ENCODE data around the gene CYP19A1.

Gene CYP19A1

GRCh38 chr15:51183076-51183475, 155.3 kb downstream of the CYP19A1 start:
- no peak overlapping the region for H3K4me3 ChIP-seq (ENCODE audit: low read length in 2 of 2)
- no peaks in the 10 kb centered on the region for H3K9me3 ChIP-seq (ENCODE audit: control insufficient read depth in 2 of 2, low read length in 2 of 2)
- no peaks in the 10 kb centered on the region for H3K36me3 ChIP-seq (ENCODE audit: control insufficient read depth in 2 of 2, insufficient read depth in 2 of 2, low read length in 2 of 2)
- no peak overlapping the region for H3K9ac ChIP-seq (ENCODE audit: low read length in 2 of 2)
- peaks cover 3% of the 10 kb centered on the region for H3K4me1 ChIP-seq (ENCODE audit: control insufficient read depth, insufficient read depth, low read length)
- no peak overlapping the region for H3K27ac ChIP-seq (ENCODE audit: low read length)
- no peaks in the 10 kb centered on the region for H3K27me3 ChIP-seq (ENCODE audit: control insufficient read depth in 1 of 2, insufficient read depth in 2 of 2, low read length in 2 of 2)

- Histone ChIP-seq H3K9me3 (ENCODE audit: control insufficient read depth in 2 of 2, low read length in 2 of 2) (no peaks in the 10 kb centered on the region), H3K36me3 (ENCODE audit: control insufficient read depth in 2 of 2, insufficient read depth in 2 of 2, low read length in 2 of 2) (no peaks in the 10 kb centered on the region), H3K27me3 (ENCODE audit: control insufficient read depth in 1 of 2, insufficient read depth in 2 of 2, low read length in 2 of 2) (no peaks in the 10 kb centered on the region), H3K4me3 (ENCODE audit: low read length in 2 of 2) (no peak overlapping the region), H3K4me1 (ENCODE audit: control insufficient read depth, insufficient read depth, low read length) (peaks cover 3% of the 10 kb centered on the region), H3K9ac (ENCODE audit: low read length in 2 of 2) (no peak overlapping the region), H3K27ac (ENCODE audit: low read length) (no peak overlapping the region)
These were observed 156.5 kb downstream of the CYP19A1 start for GRCh38 chr15:51181905-51182304.

- Histone ChIP-seq H3K4me3 (ENCODE audit: low read length in 2 of 2) (no peak overlapping the region), H3K4me1 (ENCODE audit: control insufficient read depth, insufficient read depth, low read length) (no peaks in the 10 kb centered on the region), H3K27me3 (ENCODE audit: control insufficient read depth in 1 of 2, insufficient read depth in 2 of 2, low read length in 2 of 2) (no peaks in the 10 kb centered on the region), H3K27ac (ENCODE audit: low read length) (no peak overlapping the region), H3K36me3 (ENCODE audit: control insufficient read depth in 2 of 2, insufficient read depth in 2 of 2, low read length in 2 of 2) (no peaks in the 10 kb centered on the region), H3K9me3 (ENCODE audit: control insufficient read depth in 2 of 2, low read length in 2 of 2) (no peaks in the 10 kb centered on the region), H3K9ac (ENCODE audit: low read length in 2 of 2) (no peak overlapping the region)
These were observed 157.2 kb downstream of the CYP19A1 start for GRCh38 chr15:51181221-51181620.

- H3K27me3 ChIP-seq (ENCODE audit: control insufficient read depth in 1 of 2, insufficient read depth in 2 of 2, low read length in 2 of 2), result no peaks in the 10 kb centered on the region
- H3K9me3 ChIP-seq (ENCODE audit: control insufficient read depth in 2 of 2, low read length in 2 of 2), result no peaks in the 10 kb centered on the region
- no peaks in the 10 kb centered on the region for H3K36me3 ChIP-seq (ENCODE audit: control insufficient read depth in 2 of 2, insufficient read depth in 2 of 2, low read length in 2 of 2)
- no peak overlapping the region for H3K27ac ChIP-seq (ENCODE audit: low read length)
- no peaks in the 10 kb centered on the region for H3K4me1 ChIP-seq (ENCODE audit: control insufficient read depth, insufficient read depth, low read length)
- no peak overlapping the region for H3K9ac ChIP-seq (ENCODE audit: low read length in 2 of 2)
- no peak overlapping the region for H3K4me3 ChIP-seq (ENCODE audit: low read length in 2 of 2)
These were observed 157.9 kb downstream of the CYP19A1 start for GRCh38 chr15:51180534-51180933.

GRCh38 chr15:51180011-51180410, 158.4 kb downstream of the CYP19A1 start:
- no peak overlapping the region for H3K27ac ChIP-seq (ENCODE audit: low read length)
- H3K4me3 ChIP-seq (ENCODE audit: low read length in 2 of 2), result no peak overlapping the region
- H3K9me3 ChIP-seq (ENCODE audit: control insufficient read depth in 2 of 2, low read length in 2 of 2), result no peaks in the 10 kb centered on the region
- H3K36me3 ChIP-seq (ENCODE audit: control insufficient read depth in 2 of 2, insufficient read depth in 2 of 2, low read length in 2 of 2), result no peaks in the 10 kb centered on the region
- H3K4me1 ChIP-seq (ENCODE audit: control insufficient read depth, insufficient read depth, low read length), result no peaks in the 10 kb centered on the region
- no peaks in the 10 kb centered on the region for H3K27me3 ChIP-seq (ENCODE audit: control insufficient read depth in 1 of 2, insufficient read depth in 2 of 2, low read length in 2 of 2)
- H3K9ac ChIP-seq (ENCODE audit: low read length in 2 of 2), result no peak overlapping the region

GRCh38 chr15:51172193-51172592, 166.2 kb downstream of the CYP19A1 start:
- Histone ChIP-seq H3K27me3 (ENCODE audit: control insufficient read depth in 1 of 2, insufficient read depth in 2 of 2, low read length in 2 of 2) (no peaks in the 10 kb centered on the region), H3K9me3 (ENCODE audit: control insufficient read depth in 2 of 2, low read length in 2 of 2) (no peaks in the 10 kb centered on the region), H3K4me1 (ENCODE audit: control insufficient read depth, insufficient read depth, low read length) (peaks cover 13% of the 10 kb centered on the region), H3K4me3 (ENCODE audit: low read length in 2 of 2) (peak overlapping the region; percentile 29 to 44), H3K36me3 (ENCODE audit: control insufficient read depth in 2 of 2, insufficient read depth in 2 of 2, low read length in 2 of 2) (no peaks in the 10 kb centered on the region), H3K27ac (ENCODE audit: low read length) (peak overlapping the region; percentile 24), H3K9ac (ENCODE audit: low read length in 2 of 2) (peak overlapping the region in 1 of 2 donors; percentile 13)

GRCh38 chr15:51171634-51171932, 166.8 kb downstream of the CYP19A1 start:
- Histone ChIP-seq H3K9ac (ENCODE audit: low read length in 2 of 2) (no peak overlapping the region), H3K27ac (ENCODE audit: low read length) (peak overlapping the region; percentile 24), H3K27me3 (ENCODE audit: control insufficient read depth in 1 of 2, insufficient read depth in 2 of 2, low read length in 2 of 2) (no peaks in the 10 kb centered on the region), H3K9me3 (ENCODE audit: control insufficient read depth in 2 of 2, low read length in 2 of 2) (no peaks in the 10 kb centered on the region), H3K4me1 (ENCODE audit: control insufficient read depth, insufficient read depth, low read length) (peaks cover 13% of the 10 kb centered on the region), H3K36me3 (ENCODE audit: control insufficient read depth in 2 of 2, insufficient read depth in 2 of 2, low read length in 2 of 2) (no peaks in the 10 kb centered on the region), H3K4me3 (ENCODE audit: low read length in 2 of 2) (peak overlapping the region in 1 of 2 donors; percentile 44)

GRCh38 chr15:51170882-51171633, 167.3 kb downstream of the CYP19A1 start:
- Histone ChIP-seq H3K27me3 (ENCODE audit: control insufficient read depth in 1 of 2, insufficient read depth in 2 of 2, low read length in 2 of 2) (no peaks in the 10 kb centered on the region), H3K9ac (ENCODE audit: low read length in 2 of 2) (no peak overlapping the region), H3K27ac (ENCODE audit: low read length) (peak overlapping the region; percentile 24), H3K4me3 (ENCODE audit: low read length in 2 of 2) (peak overlapping the region in 1 of 2 donors; percentile 44), H3K9me3 (ENCODE audit: control insufficient read depth in 2 of 2, low read length in 2 of 2) (no peaks in the 10 kb centered on the region), H3K36me3 (ENCODE audit: control insufficient read depth in 2 of 2, insufficient read depth in 2 of 2, low read length in 2 of 2) (no peaks in the 10 kb centered on the region), H3K4me1 (ENCODE audit: control insufficient read depth, insufficient read depth, low read length) (peaks cover 13% of the 10 kb centered on the region)

GRCh38 chr15:51168700-51169099, 169.7 kb downstream of the CYP19A1 start:
- Histone ChIP-seq H3K27ac (ENCODE audit: low read length) (no peak overlapping the region), H3K4me3 (ENCODE audit: low read length in 2 of 2) (no peak overlapping the region), H3K27me3 (ENCODE audit: control insufficient read depth in 1 of 2, insufficient read depth in 2 of 2, low read length in 2 of 2) (no peaks in the 10 kb centered on the region), H3K9me3 (ENCODE audit: control insufficient read depth in 2 of 2, low read length in 2 of 2) (no peaks in the 10 kb centered on the region), H3K4me1 (ENCODE audit: control insufficient read depth, insufficient read depth, low read length) (peaks cover 13% of the 10 kb centered on the region), H3K9ac (ENCODE audit: low read length in 2 of 2) (no peak overlapping the region), H3K36me3 (ENCODE audit: control insufficient read depth in 2 of 2, insufficient read depth in 2 of 2, low read length in 2 of 2) (no peaks in the 10 kb centered on the region)

GRCh38 chr15:51163843-51164242, 174.6 kb downstream of the CYP19A1 start:
- Histone ChIP-seq H3K36me3 (ENCODE audit: control insufficient read depth in 2 of 2, insufficient read depth in 2 of 2, low read length in 2 of 2) (no peaks in the 10 kb centered on the region), H3K27me3 (ENCODE audit: control insufficient read depth in 1 of 2, insufficient read depth in 2 of 2, low read length in 2 of 2) (no peaks in the 10 kb centered on the region), H3K4me1 (ENCODE audit: control insufficient read depth, insufficient read depth, low read length) (peaks cover 6% of the 10 kb centered on the region), H3K4me3 (ENCODE audit: low read length in 2 of 2) (no peak overlapping the region), H3K9me3 (ENCODE audit: control insufficient read depth in 2 of 2, low read length in 2 of 2) (no peaks in the 10 kb centered on the region), H3K27ac (ENCODE audit: low read length) (no peak overlapping the region), H3K9ac (ENCODE audit: low read length in 2 of 2) (no peak overlapping the region)

- no peaks in the 10 kb centered on the region for H3K9me3 ChIP-seq (ENCODE audit: control insufficient read depth in 2 of 2, low read length in 2 of 2)
- H3K36me3 ChIP-seq (ENCODE audit: control insufficient read depth in 2 of 2, insufficient read depth in 2 of 2, low read length in 2 of 2), result no peaks in the 10 kb centered on the region
- H3K4me1 ChIP-seq (ENCODE audit: control insufficient read depth, insufficient read depth, low read length), result peaks cover 6% of the 10 kb centered on the region
- H3K27ac ChIP-seq (ENCODE audit: low read length), result no peak overlapping the region
- peak overlapping the region in 1 of 2 donors; percentile 51 for H3K9ac ChIP-seq (ENCODE audit: low read length in 2 of 2)
- H3K4me3 ChIP-seq (ENCODE audit: low read length in 2 of 2), result peak overlapping the region; percentile 18 to 57
- H3K27me3 ChIP-seq (ENCODE audit: control insufficient read depth in 1 of 2, insufficient read depth in 2 of 2, low read length in 2 of 2), result no peaks in the 10 kb centered on the region
These were observed 175.3 kb downstream of the CYP19A1 start for GRCh38 chr15:51162865-51163762.

Measured in stomach smooth muscle (tissue), 2 donors.